Measurements from ENCODE around the gene TRIM37. TPM values are rescaled to one million over a fixed set of nuclear protein-coding genes. Genes with fewer than 3 reads are reported as not detected.

Gene TRIM37
- total RNA-seq, 1 experiment from 2014 or later, result 37.7 TPM

- intact Hi-C loops (cut with micrococcal nuclease; ENCODE audit: unreplicated experiment), result no loop called here
- H3K4me1 Mint-ChIP-seq (ENCODE audit: low read depth, unreplicated experiment), result no peaks in the 10 kb centered on the region
- H3K27me3 ChIP-seq (replicated peaks; ENCODE audit: control insufficient read depth, insufficient read depth, low read length), result no peaks in the 10 kb centered on the region
- H3K27ac Mint-ChIP-seq (ENCODE audit: unreplicated experiment), result no peak overlapping the region
- no peak overlapping the region for H3K4me3 ChIP-seq (ENCODE audit: low read depth, low read length)
- no peak overlapping the region for H3K4me3 Mint-ChIP-seq (ENCODE audit: unreplicated experiment)
- no peaks in the 10 kb centered on the region for H3K36me3 ChIP-seq (ENCODE audit: control insufficient read depth, insufficient read depth, low read length)
- no peak for DNase-seq
- no peaks in the 10 kb centered on the region for H3K9me3 ChIP-seq
- H3K36me3 Mint-ChIP-seq (ENCODE audit: insufficient read depth, unreplicated experiment), result peaks cover 46% of the 10 kb centered on the region
- CTCF ChIA-PET, result no interaction called here
- POLR2A ChIA-PET, result no interaction called here
- peaks cover 1% of the 10 kb centered on the region for H3K4me1 ChIP-seq
- no TSS peak for BruUV-seq (replicated peaks)
- TF ChIP-seq CTCF (IDR thresholded peaks at IDR 0.05; ENCODE audit: insufficient read depth in 1 of 2, low read depth in 1 of 2, low read length in 1 of 2, severe bottlenecking in 1 of 2, unreplicated experiment in 1 of 2), result no peak
- H3K9me3 Mint-ChIP-seq (ENCODE audit: unreplicated experiment), result no peaks in the 10 kb centered on the region
- no peaks in the 10 kb centered on the region for H3K27me3 Mint-ChIP-seq (ENCODE audit: insufficient read depth, unreplicated experiment)
These were observed 107.8 kb downstream of the TRIM37 start for GRCh38 chr17:58998871-58999270.

- H3K36me3 ChIP-seq (ENCODE audit: control insufficient read depth, insufficient read depth, low read length), result no peaks in the 10 kb centered on the region
- Mint-ChIP-seq H3K4me3 (ENCODE audit: unreplicated experiment) (no peak overlapping the region), H3K27me3 (ENCODE audit: insufficient read depth, unreplicated experiment) (no peaks in the 10 kb centered on the region), H3K9me3 (ENCODE audit: unreplicated experiment) (no peaks in the 10 kb centered on the region), H3K36me3 (ENCODE audit: insufficient read depth, unreplicated experiment) (peaks cover 49% of the 10 kb centered on the region), H3K27ac (ENCODE audit: unreplicated experiment) (no peak overlapping the region), H3K4me1 (ENCODE audit: low read depth, unreplicated experiment) (peaks cover 7% of the 10 kb centered on the region)
- peaks cover 10% of the 10 kb centered on the region for H3K4me1 ChIP-seq
- intact Hi-C loops (cut with micrococcal nuclease; ENCODE audit: unreplicated experiment), result no loop called here
- TF ChIP-seq CTCF (IDR thresholded peaks at IDR 0.05; ENCODE audit: insufficient read depth in 1 of 2, low read depth in 1 of 2, low read length in 1 of 2, severe bottlenecking in 1 of 2, unreplicated experiment in 1 of 2), result no peak
- no peak overlapping the region for H3K4me3 ChIP-seq (ENCODE audit: low read depth, low read length)
- DNase-seq, result no peak
- BruUV-seq (replicated peaks), result no TSS peak
- no peaks in the 10 kb centered on the region for H3K9me3 ChIP-seq
- no peaks in the 10 kb centered on the region for H3K27me3 ChIP-seq (replicated peaks; ENCODE audit: control insufficient read depth, insufficient read depth, low read length)
- ChIA-PET POLR2A (no interaction called here), CTCF (no interaction called here)
These were observed 108.7 kb downstream of the TRIM37 start for GRCh38 chr17:58997756-58998553.

GRCh38 chr17:58996968-58997367, 109.7 kb downstream of the TRIM37 start:
- Mint-ChIP-seq H3K36me3 (ENCODE audit: insufficient read depth, unreplicated experiment) (peaks cover 53% of the 10 kb centered on the region), H3K27ac (ENCODE audit: unreplicated experiment) (no peak overlapping the region), H3K4me1 (ENCODE audit: low read depth, unreplicated experiment) (peaks cover 12% of the 10 kb centered on the region), H3K27me3 (ENCODE audit: insufficient read depth, unreplicated experiment) (no peaks in the 10 kb centered on the region), H3K9me3 (ENCODE audit: unreplicated experiment) (no peaks in the 10 kb centered on the region), H3K4me3 (ENCODE audit: unreplicated experiment) (no peak overlapping the region)
- Histone ChIP-seq H3K36me3 (ENCODE audit: control insufficient read depth, insufficient read depth, low read length) (no peaks in the 10 kb centered on the region; the same call in 1 of the 2 replicates), H3K9me3 (no peaks in the 10 kb centered on the region), H3K27me3 (replicated peaks; ENCODE audit: control insufficient read depth, insufficient read depth, low read length) (no peaks in the 10 kb centered on the region), H3K4me1 (peaks cover 18% of the 10 kb centered on the region), H3K4me3 (ENCODE audit: low read depth, low read length) (no peak overlapping the region)
- no TSS peak for BruUV-seq (replicated peaks)
- no peak for DNase-seq
- TF ChIP-seq CTCF (IDR thresholded peaks at IDR 0.05; ENCODE audit: insufficient read depth in 1 of 2, low read depth in 1 of 2, low read length in 1 of 2, severe bottlenecking in 1 of 2, unreplicated experiment in 1 of 2), result no peak
- CTCF ChIA-PET, result no interaction called here
- intact Hi-C loops (cut with micrococcal nuclease; ENCODE audit: unreplicated experiment), result no loop called here
- POLR2A ChIA-PET, result no interaction called here

Measured in Caco-2 (cell line).